OCI-LY7 (cell line): Measurements from ENCODE around the gene STING1.

ENCODE experiments used
- EZH2phosphoT487 ChIP-seq: fragments of 200-600 bp; sonication (generic); IDR thresholded peaks from 2 replicates; pipeline ENCODE4 v1.6.1; 2018; ENCODE audit warnings: low read depth, borderline replicate concordance, mild to moderate bottlenecking, mixed run types, antibody characterized with exemption, low read length, moderate library complexity, mixed read lengths
- TF ChIP-seq, protein P1 (sequence below): fragments of 200-600 bp; sonication (generic); conservative IDR thresholded peaks from 2 replicates; pipeline ENCODE4 v1.5.1; 2014; ENCODE audit warnings: mild to moderate bottlenecking, antibody characterized with exemption, low read length, moderate library complexity, mixed read lengths

DNA sequence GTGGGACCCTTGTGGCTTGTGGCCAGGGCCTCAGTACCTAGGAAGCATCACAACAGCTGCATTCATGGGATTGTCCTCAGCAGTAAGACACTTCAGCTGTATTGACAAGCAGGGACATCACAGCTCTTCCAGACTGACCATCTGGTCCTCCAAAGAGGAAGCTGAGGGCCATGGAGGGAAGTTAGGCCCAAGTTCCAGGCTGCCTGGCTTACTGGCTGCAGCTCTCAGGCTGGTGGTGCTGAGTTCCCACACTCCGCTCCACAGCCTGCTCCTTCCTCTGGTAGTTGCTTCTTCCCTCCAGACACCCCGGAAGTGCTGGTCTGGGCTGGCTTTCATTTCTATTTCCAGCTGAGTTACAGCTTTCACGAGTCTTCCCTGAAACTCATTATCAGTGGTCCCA, 5.7 kb upstream of the STING1 start:
- TF ChIP-seq, protein P1, sequence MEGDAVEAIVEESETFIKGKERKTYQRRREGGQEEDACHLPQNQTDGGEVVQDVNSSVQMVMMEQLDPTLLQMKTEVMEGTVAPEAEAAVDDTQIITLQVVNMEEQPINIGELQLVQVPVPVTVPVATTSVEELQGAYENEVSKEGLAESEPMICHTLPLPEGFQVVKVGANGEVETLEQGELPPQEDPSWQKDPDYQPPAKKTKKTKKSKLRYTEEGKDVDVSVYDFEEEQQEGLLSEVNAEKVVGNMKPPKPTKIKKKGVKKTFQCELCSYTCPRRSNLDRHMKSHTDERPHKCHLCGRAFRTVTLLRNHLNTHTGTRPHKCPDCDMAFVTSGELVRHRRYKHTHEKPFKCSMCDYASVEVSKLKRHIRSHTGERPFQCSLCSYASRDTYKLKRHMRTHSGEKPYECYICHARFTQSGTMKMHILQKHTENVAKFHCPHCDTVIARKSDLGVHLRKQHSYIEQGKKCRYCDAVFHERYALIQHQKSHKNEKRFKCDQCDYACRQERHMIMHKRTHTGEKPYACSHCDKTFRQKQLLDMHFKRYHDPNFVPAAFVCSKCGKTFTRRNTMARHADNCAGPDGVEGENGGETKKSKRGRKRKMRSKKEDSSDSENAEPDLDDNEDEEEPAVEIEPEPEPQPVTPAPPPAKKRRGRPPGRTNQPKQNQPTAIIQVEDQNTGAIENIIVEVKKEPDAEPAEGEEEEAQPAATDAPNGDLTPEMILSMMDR, result no peak
- no peak for TF ChIP-seq EZH2phosphoT487
